HepG2 (cell line): ENCODE results near the gene CATSPERB. TPM values are rescaled to one million over a fixed set of nuclear protein-coding genes. Genes with fewer than 3 reads are reported as not detected.
A peak's percentile ranks its signal among the peaks of the same experiment; 100 is the strongest.

Source experiments
- ATAC-seq: fragments of 200-7000 bp; cut with Tn5 transposase; 3 replicates; pipeline ENCODE4 v1.9.1; 2020; ENCODE audit warnings: mild to moderate bottlenecking, moderate library complexity
- BruUV-seq: library from RNA; stranded (reverse); fragments of 400-500 nt; replicated peaks from 2 replicates; lab custom pipeline; 2021; lab: Mats Ljungman, UMichigan
- CTCF ChIA-PET: fragments of 300-600 bp; formaldehyde crosslinking; extraction: SDS; loops from one replicate; lab custom pipeline; 2021; ENCODE audit warnings: low total read pairs, inconsistent platforms, low intra/inter-chr PET ratio; lab: Yijun Ruan, JAX
- POLR2A ChIA-PET: fragments of 350-600 bp; sonication (Branson Sonifier 250); formaldehyde crosslinking; loops from one replicate; lab custom pipeline; 2020; ENCODE audit warnings: antibody characterized with exemption, inconsistent platforms; lab: Yijun Ruan, JAX
- DNase-seq: peaks from one replicate; pipeline ENCODE4 v3.0.0-alpha.2; 2015; ENCODE audit warnings: low spot score
- FAIRE-seq: peaks from 3 replicates; lab custom pipeline; 2011; peaks lifted over from hg19 to GRCh38; lab: Jason Lieb, UNC
- H2AFZ ChIP-seq: one replicate; pipeline ENCODE4 v1.6.1; 2011; ENCODE audit warnings: low read length, inconsistent platforms
- H3K27ac ChIP-seq: fragments of 300-600 bp; 3 replicates; pipeline ENCODE4 v1.8.0; 2011; ENCODE audit warnings: mixed run types, mild to moderate bottlenecking, mixed read lengths, low read length, inconsistent platforms; ENCODE audit not compliant: insufficient read depth; ENCODE audit errors: extremely low read length
- H3K27me3 ChIP-seq, 2 experiments: fragments of 200-600 bp in 1 of 2; 2 replicates in 1 of 2; 3 replicates in 1 of 2; pipeline versions ENCODE4 v1.6.0 to v1.8.0; 2011; ENCODE audit warnings: low read length in 2 of 2, mild to moderate bottlenecking in 2 of 2, moderate library complexity in 2 of 2, inconsistent platforms in 1 of 2; ENCODE audit not compliant: insufficient read depth in 2 of 2, control insufficient read depth in 1 of 2
- H3K36me3 ChIP-seq, 2 experiments: fragments of 200-600 bp in 1 of 2; replicated peaks in 1 of 2; 2 replicates in 1 of 2; 3 replicates in 1 of 2; pipeline versions ENCODE4 v1.5.1 to v1.8.0; 2011; ENCODE audit warnings: low read length in 2 of 2, inconsistent platforms in 1 of 2; ENCODE audit not compliant: insufficient read depth in 2 of 2, control insufficient read depth in 1 of 2
- H3K4me1 ChIP-seq: 2 replicates; pipeline ENCODE4 v1.5.1; 2012; ENCODE audit warnings: low read length, inconsistent platforms; ENCODE audit not compliant: insufficient read depth
- H3K4me2 ChIP-seq: 2 replicates; pipeline ENCODE4 v1.6.0; 2011; ENCODE audit warnings: low read depth, low read length, inconsistent platforms
- H3K4me3 ChIP-seq, 3 experiments: fragments of 200-600 bp in 1 of 3; sonication (generic), shearing (Covaris generic) in 1 of 3; replicated peaks in 1 of 3; 2 replicates each; pipeline ENCODE4 v1.5.1; 2011 to 2016; ENCODE audit warnings: low read length in 3 of 3, inconsistent platforms in 2 of 3, low read depth in 2 of 3, mild to moderate bottlenecking in 2 of 3, control low read depth in 1 of 3, mixed read lengths in 1 of 3; ENCODE audit not compliant: insufficient read depth in 1 of 3
- H3K79me2 ChIP-seq: one replicate; pipeline ENCODE4 v1.6.1; 2011; ENCODE audit warnings: low read length, inconsistent platforms; ENCODE audit not compliant: insufficient read depth
- H3K9ac ChIP-seq: 2 replicates; pipeline ENCODE4 v1.6.0; 2011; ENCODE audit warnings: mild to moderate bottlenecking, low read depth, low read length, inconsistent platforms; ENCODE audit not compliant: insufficient read depth
- H3K9me3 ChIP-seq: 2 replicates; pipeline ENCODE4 v1.5.1; 2012; ENCODE audit warnings: mild to moderate bottlenecking, low read length
- H4K20me1 ChIP-seq: 2 replicates; pipeline ENCODE4 v1.6.0; 2011; ENCODE audit warnings: inconsistent platforms, mild to moderate bottlenecking, low read length, moderate library complexity; ENCODE audit not compliant: insufficient read depth
- ATF2 ChIP-seq: sonication (generic); formaldehyde crosslinking; IDR thresholded peaks from 2 replicates; pipeline ENCODE4 v1.4.0; 2020; ENCODE audit warnings: missing genetic modification reagents
- FLYWCH1 ChIP-seq: sonication (generic); formaldehyde crosslinking; IDR thresholded peaks from 2 replicates; pipeline ENCODE4 v1.8.1; 2023; ENCODE audit warnings: mild to moderate bottlenecking, missing genetic modification reagents
- MNT ChIP-seq: fragments of 450-650 bp; IDR thresholded peaks from 2 replicates; pipeline ENCODE4 v1.6.1; 2016
- MTA1 ChIP-seq: sonication (generic); formaldehyde crosslinking; IDR thresholded peaks from 2 replicates; pipeline ENCODE4 v1.4.0; 2020; ENCODE audit warnings: missing genetic modification reagents, mild to moderate bottlenecking, borderline replicate concordance
- NFE2 ChIP-seq: sonication (generic); formaldehyde crosslinking; IDR thresholded peaks from 2 replicates; pipeline ENCODE4 v1.4.0; 2020; ENCODE audit warnings: missing genetic modification reagents
- POLR2G ChIP-seq: fragments of 200-400 bp; formaldehyde crosslinking; IDR thresholded peaks from 2 replicates; pipeline ENCODE4 v1.6.1; 2018; ENCODE audit warnings: mild to moderate bottlenecking, low read depth, low read length, moderate library complexity
- PRPF4 ChIP-seq: fragments of 200-400 bp; formaldehyde crosslinking; IDR thresholded peaks from 2 replicates; pipeline ENCODE4 v1.6.1; 2016; ENCODE audit warnings: low read length, low read depth; ENCODE audit not compliant: poor library complexity, severe bottlenecking
- SAFB2 ChIP-seq: sonication (generic); formaldehyde crosslinking; IDR thresholded peaks from 2 replicates; pipeline ENCODE4 v1.5.1; 2020; ENCODE audit warnings: missing genetic modification reagents, low read depth, mild to moderate bottlenecking, borderline replicate concordance
- SETDB1 ChIP-seq: sonication (generic); formaldehyde crosslinking; IDR thresholded peaks from 2 replicates; pipeline ENCODE4 v1.5.1; 2020; ENCODE audit warnings: missing genetic modification reagents, mild to moderate bottlenecking, borderline replicate concordance
- THAP11 ChIP-seq: IDR thresholded peaks from 2 replicates; pipeline ENCODE4 v1.6.1; 2016; ENCODE audit warnings: missing biosample characterization, missing genetic modification reagents
- U2AF2 ChIP-seq: fragments of 200-400 bp; formaldehyde crosslinking; IDR thresholded peaks from 2 replicates; pipeline ENCODE4 v1.6.1; 2017; ENCODE audit warnings: low read depth, mild to moderate bottlenecking, low read length
- ZBTB33 ChIP-seq: sonication (generic); formaldehyde crosslinking; IDR thresholded peaks from 2 replicates; pipeline ENCODE4 v1.4.0; 2020; ENCODE audit warnings: missing genetic modification reagents
- ZKSCAN1 ChIP-seq: fragments of 150-350 bp; IDR thresholded peaks from 2 replicates; pipeline ENCODE4 v1.6.1; 2014; ENCODE audit warnings: low read length
- ZNF33A ChIP-seq: sonication (generic); formaldehyde crosslinking; IDR thresholded peaks from 2 replicates; pipeline ENCODE4 v1.5.1; 2020; ENCODE audit warnings: missing genetic modification reagents, mild to moderate bottlenecking, moderate library complexity, borderline replicate concordance
- WGBS: methylation state at CpG from one replicate; pipeline ENCODE4 v1.1.6; 2017; ENCODE audit warnings: low lambda C conversion rate; 5-methylcytosine and 5-hydroxymethylcytosine counted together
- in situ Hi-C: cut with HindIII; loops from 2 replicates; pipeline ENCODE4 v1.10.0; 2017; ENCODE audit warnings: low pct_unique_long_range_greater_than_20kb; ENCODE audit not compliant: extremely low pct_ligation_motif_present
- intact Hi-C: fragments of 100-400 bp; cut with micrococcal nuclease; formaldehyde crosslinking; loops from one replicate; pipeline ENCODE4 v1.10.0; 2022; ENCODE audit not compliant: unreplicated experiment
- polyA plus RNA-seq, 8 experiments: library from polyadenylated mRNA; depleted of rRNA in 3 of 8; stranded (reverse) in 7 of 8; unstranded in 1 of 8; fragments of >200 nt; fragmentation: Illumina TruSeq in 4 of 8; extraction: Trizol in 4 of 8; gene quantifications; 2 replicates each; pipeline versions ENCODE4 v1.2.1 to v1.2.3, GENCODE V29; 2011 to 2016; ENCODE audit warnings: low read depth in 4 of 8, missing spikeins in 1 of 8, mixed read lengths in 1 of 8; ENCODE audit not compliant: insufficient read depth in 1 of 8
- total RNA-seq, 5 experiments: library from RNA; depleted of rRNA; stranded (reverse); fragments of >200 nt; fragmentation: Illumina TruSeq; extraction: Trizol; gene quantifications; 2 replicates each; pipeline ENCODE4 v1.2.3, GENCODE V29; 2016; ENCODE audit warnings: low read depth in 1 of 5

The CATSPERB gene
- total and polyA plus RNA-seq, 2 of the 13 experiments (the other 11 are each of a cell fraction or from before 2014, with no cell fraction given), result not detected

GRCh38 chr14:91609161-91609560 lies 122.7 kb downstream of the CATSPERB start:
- H3K4me2 ChIP-seq, result no peak overlapping the region
- H2AFZ ChIP-seq, result no peak overlapping the region
- no peaks in the 10 kb centered on the region for H3K27me3 ChIP-seq
- in situ Hi-C loops, result no loop called here
- FAIRE-seq, result no peak
- intact Hi-C loops, result no loop called here
- no peak overlapping the region for H3K9ac ChIP-seq
- H4K20me1 ChIP-seq, result no peaks in the 10 kb centered on the region
- no peak overlapping the region for H3K4me3 ChIP-seq
- H3K4me1 ChIP-seq, result peaks cover 6% of the 10 kb centered on the region
- no peak for DNase-seq
- POLR2A ChIA-PET, result no interaction called here
- no peaks in the 10 kb centered on the region for H3K79me2 ChIP-seq
- H3K9me3 ChIP-seq, result no peaks in the 10 kb centered on the region
- BruUV-seq, result no TSS peak
- CTCF ChIA-PET, result no interaction called here
- TF ChIP-seq SAFB2 (CRISPR knock-in tag) (no peak), POLR2G (no peak), SETDB1 (CRISPR knock-in tag) (no peak), ATF2 (CRISPR knock-in tag) (no peak), FLYWCH1 (CRISPR knock-in tag) (no peak), ZKSCAN1 (no peak)
- no peaks in the 10 kb centered on the region for H3K36me3 ChIP-seq
- no peak overlapping the region for H3K27ac ChIP-seq
- 8% methylated on average over 3 of the region's 3 CpGs for WGBS
- ATAC-seq, result no peak

- in situ Hi-C loops (no loop called here), intact Hi-C loops (no loop called here)
- H3K4me1 ChIP-seq, result peaks cover 6% of the 10 kb centered on the region
- no peak for ATAC-seq
- no peak overlapping the region for H3K27ac ChIP-seq
- no peak for FAIRE-seq
- H2AFZ ChIP-seq, result no peak overlapping the region
- no peaks in the 10 kb centered on the region for H3K27me3 ChIP-seq
- peak overlapping the region; percentile 23; the same call in 1 of the 2 replicates for H3K4me2 ChIP-seq
- no peaks in the 10 kb centered on the region for H3K36me3 ChIP-seq
- no peaks in the 10 kb centered on the region for H3K9me3 ChIP-seq
- CTCF ChIA-PET, result no interaction called here
- no peaks in the 10 kb centered on the region for H3K79me2 ChIP-seq
- H3K9ac ChIP-seq, result no peak overlapping the region
- BruUV-seq, result no TSS peak
- no peak for DNase-seq
- no peak overlapping the region for H3K4me3 ChIP-seq
- no peaks in the 10 kb centered on the region for H4K20me1 ChIP-seq
- WGBS, result 33% methylated on average over 9 of the region's 9 CpGs
- no peak for TF ChIP-seq ZNF33A (CRISPR knock-in tag)
- no peak for TF ChIP-seq NFE2 (CRISPR knock-in tag)
- no peak for TF ChIP-seq PRPF4
- TF ChIP-seq U2AF2, result no peak
- no peak for TF ChIP-seq MTA1 (CRISPR knock-in tag)
- no peak for TF ChIP-seq ZBTB33 (CRISPR knock-in tag)
- 0 out of 2 replicates have a peak, but pooled peaks have one; percentile 35 for TF ChIP-seq MNT
- no peak for TF ChIP-seq THAP11 (CRISPR knock-in tag)
- TF ChIP-seq, all 625 proteins: peak for 1
- POLR2A ChIA-PET, result no interaction called here
Observed at GRCh38 chr14:91607322-91608047, 124.4 kb downstream of the CATSPERB start.
